ENCODE measurements around the gene LMF1. TPM values are rescaled to one million over a fixed set of nuclear protein-coding genes. Genes with fewer than 3 reads are reported as not detected.

The LMF1 gene
- total RNA-seq, 4 donors from 2014 or later, result 23.2 to 97.8 (median 89.1) TPM

GRCh38 chr16:898761-899682 lies 71.8 kb downstream of the LMF1 start:
- no peaks in the 10 kb centered on the region for H3K9me3 ChIP-seq
- H3K4me3 ChIP-seq (replicated peaks in 1 of 3), result no peak overlapping the region
- H3K36me3 ChIP-seq, result no peaks in the 10 kb centered on the region
- H3K4me1 ChIP-seq, result no peaks in the 10 kb centered on the region
- DNase-seq, result no peak
- TF ChIP-seq CTCF (IDR thresholded peaks at IDR 0.05) (no peak), POLR2A (IDR thresholded peaks at IDR 0.05) (no peak)
- H3K27me3 ChIP-seq, result no peaks in the 10 kb centered on the region
- H3K27ac ChIP-seq, result no peak overlapping the region
- intact Hi-C loops (cut with DNase I), result no loop called here
- WGBS, 2 donors, result 92 to 94% methylated on average over 35 to 38 of the region's 39 CpGs

GRCh38 chr16:898216-898615 lies 72.6 kb downstream of the LMF1 start:
- no peak overlapping the region for H3K27ac ChIP-seq

GRCh38 chr16:897701-898100 lies 73.1 kb downstream of the LMF1 start:
- no peak overlapping the region for H3K27ac ChIP-seq
- no peaks in the 10 kb centered on the region for H3K4me1 ChIP-seq
- H3K36me3 ChIP-seq, result no peaks in the 10 kb centered on the region
- intact Hi-C loops (cut with DNase I), result no loop called here
- no peaks in the 10 kb centered on the region for H3K27me3 ChIP-seq
- no peaks in the 10 kb centered on the region for H3K9me3 ChIP-seq
- DNase-seq, result no peak
- H3K4me3 ChIP-seq (replicated peaks in 1 of 3), result no peak overlapping the region
- WGBS, 2 donors, result 77 to 94% methylated on average over 8 of the region's 14 CpGs
- no peak for TF ChIP-seq POLR2A (IDR thresholded peaks at IDR 0.05)
- TF ChIP-seq CTCF (IDR thresholded peaks at IDR 0.05), result no peak

More at GRCh38 chr16:898216-898615, 72.6 kb downstream of the LMF1 start:
- no peaks in the 10 kb centered on the region for H3K4me1 ChIP-seq
- DNase-seq, result no peak
- intact Hi-C loops (cut with DNase I), result no loop called here
- no peaks in the 10 kb centered on the region for H3K9me3 ChIP-seq
- H3K27me3 ChIP-seq, result no peaks in the 10 kb centered on the region
- no peak overlapping the region for H3K4me3 ChIP-seq (replicated peaks in 1 of 3)
- no peaks in the 10 kb centered on the region for H3K36me3 ChIP-seq
- TF ChIP-seq POLR2A (IDR thresholded peaks at IDR 0.05) (no peak), CTCF (IDR thresholded peaks at IDR 0.05) (no peak)
- 83% methylated on average over 7 of the region's 11 CpGs; no CpG with 5 or more reads in 1 of the 2 donors for WGBS, 2 donors

- DNase-seq, result no peak
- no peaks in the 10 kb centered on the region for H3K27me3 ChIP-seq
- intact Hi-C loops (cut with DNase I), result no loop called here
- no peak overlapping the region for H3K4me3 ChIP-seq (replicated peaks in 1 of 3)
- 81 to 82% methylated on average over 18 of the region's 18 CpGs for WGBS, 2 donors
- H3K9me3 ChIP-seq, result no peaks in the 10 kb centered on the region
- H3K4me1 ChIP-seq, result no peaks in the 10 kb centered on the region
- TF ChIP-seq POLR2A (IDR thresholded peaks at IDR 0.05) (no peak), CTCF (IDR thresholded peaks at IDR 0.05) (no peak)
- H3K36me3 ChIP-seq, result no peaks in the 10 kb centered on the region
- H3K27ac ChIP-seq, result no peak overlapping the region
Measured at GRCh38 chr16:897200-897543, 73.6 kb downstream of the LMF1 start.
